Kidney (tissue), 14 donors: Measurements from ENCODE around the gene SUV39H2. TPM values are rescaled to one million over a fixed set of nuclear protein-coding genes. Genes with fewer than 3 reads are reported as not detected.

Experiments
- DNase-seq, 5 donors: peaks; one replicate each; pipeline ENCODE4 v3.0.0-alpha.2; 2013 to 2020
- FAIRE-seq: peaks from 2 replicates; lab custom pipeline; 2012; peaks lifted over from hg19 to GRCh38; lab: Jason Lieb, UNC
- H3K27ac ChIP-seq, 2 donors: one replicate each; pipeline ENCODE4 v1.7.0; 2013; ENCODE audit warnings: low read depth in 2 of 2, low read length in 2 of 2, inconsistent platforms in 1 of 2
- H3K27me3 ChIP-seq: one replicate; pipeline ENCODE4 v1.7.1; 2013; ENCODE audit warnings: low read length, inconsistent platforms; ENCODE audit not compliant: control insufficient read depth, insufficient read depth
- H3K36me3 ChIP-seq, 3 donors: one replicate each; pipeline versions ENCODE4 v1.7.0 to v1.7.1; 2013; ENCODE audit warnings: low read length in 3 of 3, control low read depth in 1 of 3, inconsistent platforms in 1 of 3; ENCODE audit not compliant: insufficient read depth in 3 of 3, control insufficient read depth in 2 of 3
- H3K4me1 ChIP-seq, 3 donors: one replicate each; pipeline versions ENCODE4 v1.7.0 to v1.7.1; 2013; ENCODE audit warnings: low read length in 3 of 3, inconsistent platforms in 1 of 3, low read depth in 1 of 3; ENCODE audit not compliant: control insufficient read depth in 2 of 3, insufficient read depth in 2 of 3
- H3K4me3 ChIP-seq, 3 donors: one replicate each; pipeline versions ENCODE4 v1.7.0 to v1.8.1; 2013; ENCODE audit warnings: low read length in 3 of 3, control low read depth in 1 of 3, inconsistent platforms in 1 of 3
- H3K9ac ChIP-seq, 3 donors: one replicate each; pipeline versions ENCODE4 v1.7.0 to v1.7.1; 2013; ENCODE audit warnings: low read length in 3 of 3, control low read depth in 1 of 3, inconsistent platforms in 1 of 3
- H3K9me3 ChIP-seq, 3 donors: one replicate each; pipeline versions ENCODE4 v1.7.0 to v1.7.1; 2013; ENCODE audit warnings: low read length in 3 of 3, control low read depth in 1 of 3, inconsistent platforms in 1 of 3; ENCODE audit not compliant: control insufficient read depth in 2 of 3, insufficient read depth in 1 of 3
- CTCF ChIP-seq: IDR thresholded peaks from 3 replicates; pipeline ENCODE4 v1.5.1; 2012; ENCODE audit warnings: mild to moderate bottlenecking, moderate library complexity, borderline replicate concordance; ENCODE audit not compliant: insufficient read depth; ENCODE audit errors: extremely low read depth
- intact Hi-C: fragments of 100-400 bp; cut with DNase I; formaldehyde crosslinking; loops from one replicate; pipeline ENCODE4 v1.11.1; 2022
- polyA plus RNA-seq: library from polyadenylated mRNA; stranded (reverse); fragments of 350-450 nt; fragmentation: Illumina TruSeq; extraction: RNeasy Lipid Tissue Mini Kit (QIAGEN cat#74804); gene quantifications from one replicate; pipeline ENCODE4 v1.2.3, GENCODE V29; 2014; ENCODE audit warnings: low read depth, low replicate concordance; ENCODE audit not compliant: insufficient read depth
- total RNA-seq: library from RNA; stranded (reverse); fragmentation: NEBNext Ultra II Directional; extraction: Animal tissue kit (Norgen Biotek cat#: 25700); gene quantifications from one replicate; pipeline ENCODE4 v1.2.1, GENCODE V29; 2021
- donor health status: control.
- donor health status: control.
- donor health status: control.
- donor health status: control.
- donor health status: control.
- donor health status: DM: yes; HTN: yes; CAD: no.
- donor health status: Normal renal cell carcinoma (clear cell type).

The SUV39H2 gene
- total and polyA plus RNA-seq, 2 donors from 2014 or later: 3.8 to 5.1 TPM

DNA sequence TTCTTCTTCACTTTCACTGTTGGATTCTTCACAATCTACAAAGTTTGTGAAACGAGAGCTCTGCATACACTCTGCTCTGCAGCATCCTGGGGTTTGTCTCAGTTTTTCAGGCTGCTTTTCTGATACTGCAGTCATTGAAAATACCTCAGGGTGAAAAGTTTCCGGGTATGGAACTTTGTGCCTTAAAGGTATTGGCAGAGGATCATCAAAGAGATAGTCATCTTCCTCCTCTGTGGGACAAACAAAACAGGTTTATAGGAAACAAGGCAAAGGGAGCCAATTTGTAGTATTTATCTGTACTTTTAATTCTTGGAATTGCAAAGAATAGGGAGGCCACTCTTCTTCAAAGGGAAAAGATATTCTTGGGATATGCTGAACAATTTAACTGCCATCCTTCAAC, 30.4 kb downstream of the SUV39H2 start:
- Histone ChIP-seq H3K4me1 (no peaks in the 10 kb centered on the region), H3K4me3 (no peak overlapping the region), H3K9me3 (no peaks in the 10 kb centered on the region), H3K36me3 (peaks cover 6 to 10% (median 9%) of the 10 kb centered on the region in 3 donors), H3K27ac (no peak overlapping the region), H3K27me3 (no peaks in the 10 kb centered on the region), H3K9ac (no peak overlapping the region)
- FAIRE-seq (no peak), DNase-seq (no peak)
- intact Hi-C loops: no loop called here
- no peak for TF ChIP-seq CTCF

DNA sequence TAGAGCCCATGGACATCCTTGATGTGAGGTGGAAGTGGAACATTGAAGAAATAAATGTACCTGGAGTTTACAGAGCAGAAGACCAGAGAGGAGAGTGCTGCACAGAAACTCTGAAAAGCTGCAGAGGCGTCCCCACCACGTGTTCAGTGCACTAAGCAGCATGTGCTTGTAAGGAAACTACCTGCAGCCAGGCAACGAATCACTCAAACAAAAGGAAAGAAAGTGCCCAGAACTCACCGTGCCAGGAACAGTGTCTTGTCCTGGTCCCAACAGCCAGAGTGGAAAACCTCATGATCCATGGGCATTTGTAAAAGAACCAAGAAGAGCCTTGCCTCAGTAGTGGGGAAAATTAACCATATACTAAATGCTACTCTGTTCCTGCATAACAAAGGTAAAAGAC, 32.3 kb downstream of the SUV39H2 start:
- no peak overlapping the region for H3K4me3 ChIP-seq
- no peaks in the 10 kb centered on the region for H3K4me1 ChIP-seq
- TF ChIP-seq CTCF: no peak
- FAIRE-seq (no peak), DNase-seq (no peak)
- no peaks in the 10 kb centered on the region for H3K27me3 ChIP-seq
- no peak overlapping the region for H3K9ac ChIP-seq
- no peak overlapping the region for H3K27ac ChIP-seq
- intact Hi-C loops: no loop called here
- H3K36me3 ChIP-seq: peaks cover 6 to 10% (median 9%) of the 10 kb centered on the region in 3 donors
- H3K9me3 ChIP-seq: peaks cover 0 to 2% (median 0%) of the 10 kb centered on the region in 3 donors

GRCh38 chr10:14911801-14912200, 33.1 kb downstream of the SUV39H2 start:
- Histone ChIP-seq H3K9me3 (peaks cover 0 to 10% (median 0%) of the 10 kb centered on the region in 3 donors), H3K27ac (no peak overlapping the region), H3K4me1 (no peaks in the 10 kb centered on the region), H3K36me3 (peaks cover 10 to 12% (median 11%) of the 10 kb centered on the region in 3 donors), H3K4me3 (no peak overlapping the region), H3K9ac (no peak overlapping the region), H3K27me3 (no peaks in the 10 kb centered on the region)
- no peak for FAIRE-seq
- no peak for TF ChIP-seq CTCF
- intact Hi-C loops: no loop called here
- no peak for DNase-seq

- H3K36me3 ChIP-seq: peaks cover 13 to 32% (median 20%) of the 10 kb centered on the region in 3 donors
- no peak for FAIRE-seq
- TF ChIP-seq CTCF: no peak
Observed at GRCh38 chr10:14916600-14916999, 37.9 kb downstream of the SUV39H2 start.

More at GRCh38 chr10:14916600-14916999, 37.9 kb downstream of the SUV39H2 start:
- H3K4me3 ChIP-seq: no peak overlapping the region
- peaks cover 3 to 23% (median 7%) of the 10 kb centered on the region in 3 donors for H3K9me3 ChIP-seq
- no peak overlapping the region for H3K9ac ChIP-seq
- H3K27ac ChIP-seq: no peak overlapping the region
- intact Hi-C loops: no loop called here
- no peak for DNase-seq
- no peaks in the 10 kb centered on the region for H3K4me1 ChIP-seq
- H3K27me3 ChIP-seq: no peaks in the 10 kb centered on the region
